HG03460 (cell line): ENCODE measurements around the gene GLTPD2.

ENCODE experiments used
- ATAC-seq: cut with Tn5 transposase; IDR thresholded peaks from one replicate; pipeline ENCODE4 v1.9.1; 2021; ENCODE audit not compliant: unreplicated experiment

Gene GLTPD2

DNA sequence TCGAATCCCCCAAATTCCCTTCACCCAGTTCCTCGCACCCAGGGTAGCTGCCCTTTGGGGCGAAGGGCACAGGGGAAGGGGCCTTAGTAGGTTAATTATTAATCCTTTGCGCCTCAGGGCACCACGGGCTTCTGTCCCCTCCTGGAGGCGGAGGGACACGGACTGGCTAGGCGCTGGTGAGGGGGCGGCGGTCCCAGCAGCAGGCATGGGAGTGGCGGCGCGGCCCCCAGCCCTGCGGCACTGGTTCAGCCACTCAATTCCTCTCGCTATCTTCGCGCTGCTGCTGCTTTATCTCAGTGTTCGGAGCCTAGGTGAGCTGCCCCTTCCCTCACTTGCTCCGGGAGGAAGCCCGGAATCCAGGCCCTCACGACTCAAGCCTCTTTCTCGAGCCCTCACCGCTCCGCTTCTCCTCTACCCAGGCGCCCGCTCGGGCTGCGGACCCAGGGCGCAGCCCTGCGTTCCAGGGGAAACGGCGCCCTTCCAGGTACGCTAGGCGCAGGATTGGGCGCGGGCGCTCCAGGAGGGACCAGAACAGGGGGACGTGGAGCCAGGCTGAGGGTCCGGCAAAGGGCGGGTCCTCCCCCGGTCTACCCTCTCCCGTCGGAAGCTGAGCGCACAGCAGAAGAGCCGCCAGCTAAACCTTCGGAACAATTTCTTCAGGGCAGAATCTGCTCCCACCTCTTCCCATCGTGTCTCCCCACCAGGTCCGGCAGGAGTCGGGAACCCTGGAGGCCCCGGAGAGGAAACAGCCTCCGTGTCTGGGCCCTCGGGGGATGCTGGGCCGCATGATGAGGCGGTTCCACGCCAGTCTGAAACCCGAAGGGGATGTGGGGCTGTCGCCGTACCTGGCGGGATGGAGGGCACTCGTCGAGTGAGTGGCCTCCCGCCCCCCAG, at the start of gene GLTPD2:
TSS of gene GLTPD2 (plus strand) at position 158 of the 894 bp plus-strand sequence. CDS start at position 206, 48 bp downstream.
- no peak for ATAC-seq

GRCh38 chr17:4739122-4740024, 49.4 kb upstream of the GLTPD2 start, which contains the start of the genes CXCL16 and ZMYND15:
Gene CXCL16 (minus strand): TSS chr17:4739928. CDS start chr17:4739339, 589 bp downstream.
Gene ZMYND15 (plus strand): TSS chr17:4739833. CDS start chr17:4740549, 716 bp downstream.
- ATAC-seq: no peak

DNA sequence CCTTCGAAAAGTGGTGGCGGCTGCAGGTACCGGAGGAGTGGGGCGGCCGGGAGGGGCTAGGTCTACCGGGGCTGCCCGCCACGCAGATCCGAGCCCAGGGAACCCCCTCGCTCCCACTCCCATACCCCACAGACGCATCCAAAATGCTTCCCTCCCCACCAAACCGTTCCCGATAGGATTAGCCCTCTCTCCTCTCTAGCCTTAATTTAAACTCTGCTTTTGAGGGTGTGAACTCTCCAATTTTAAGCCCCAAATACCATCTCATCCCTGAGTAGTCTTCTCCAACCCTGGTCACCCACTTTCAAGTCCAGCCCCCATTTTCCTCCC, 48.8 kb upstream of the GLTPD2 start:
- no peak for ATAC-seq

DNA sequence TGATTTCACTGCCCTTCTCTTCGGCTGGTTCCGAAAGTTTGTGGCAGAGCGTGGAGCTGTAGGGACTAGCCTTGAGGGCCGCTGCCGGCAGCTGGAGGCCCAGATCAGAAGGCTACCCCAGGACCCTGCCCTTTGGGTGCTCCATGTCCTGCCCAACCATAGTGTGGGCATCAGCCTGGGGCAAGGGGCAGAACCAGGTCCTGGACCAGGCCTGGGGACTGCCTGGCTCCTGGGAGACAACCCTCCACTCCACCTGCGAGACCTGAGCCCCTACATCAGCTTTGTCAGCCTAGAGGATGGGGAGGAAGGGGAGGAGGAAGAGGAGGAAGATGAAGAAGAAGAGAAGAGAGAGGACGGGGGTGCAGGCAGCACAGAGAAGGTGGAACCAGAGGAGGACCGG, 48.2 kb upstream of the GLTPD2 start:
- ATAC-seq: no peak

- ATAC-seq: no peak
Measured at GRCh38 chr17:4741544-4741943, 47.2 kb upstream of the GLTPD2 start.

GRCh38 chr17:4742133-4742532, 46.6 kb upstream of the GLTPD2 start:
- ATAC-seq: no peak

- no peak for ATAC-seq
Measured at GRCh38 chr17:4742629-4743028, 46.1 kb upstream of the GLTPD2 start.

DNA sequence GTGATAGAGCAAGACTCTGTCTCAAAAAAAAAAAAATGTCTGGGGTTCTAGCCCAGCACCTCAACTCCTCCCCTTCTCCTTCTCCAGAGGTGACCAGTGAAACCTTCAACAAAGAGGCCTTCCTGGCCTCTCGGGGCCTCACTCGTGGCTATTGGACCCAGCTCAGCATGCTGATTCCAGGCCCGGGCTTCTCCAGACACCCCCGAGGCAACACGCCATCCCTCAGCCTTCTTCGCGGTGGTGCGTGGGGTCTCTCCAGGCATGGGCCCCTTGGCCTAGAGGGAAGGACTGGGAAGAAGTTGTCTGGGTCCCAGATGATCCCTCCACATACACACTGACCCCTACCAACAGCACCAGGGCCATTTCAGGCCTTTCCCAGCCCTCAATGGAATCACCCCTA, 45.5 kb upstream of the GLTPD2 start:
- ATAC-seq: no peak

DNA sequence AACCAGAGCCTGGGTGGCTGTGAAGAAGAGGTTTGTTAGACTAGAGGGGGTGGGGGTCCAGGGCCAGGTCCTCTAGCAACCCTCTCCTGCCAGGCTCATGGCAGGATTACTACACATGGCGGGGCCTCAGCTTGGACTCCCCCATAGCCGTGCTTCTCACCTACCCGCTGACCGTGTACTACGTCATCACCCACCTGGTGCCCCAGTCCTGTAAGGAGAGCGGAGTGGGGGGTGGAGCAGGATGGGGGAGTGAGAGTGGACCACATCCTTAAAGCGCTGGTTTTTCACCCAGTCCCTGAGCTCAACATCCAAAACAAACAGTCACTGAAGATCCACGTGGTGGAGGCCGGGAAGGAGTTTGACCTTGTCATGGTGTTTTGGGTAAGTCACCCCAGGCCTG, 44.9 kb upstream of the GLTPD2 start:
- no peak for ATAC-seq

- ATAC-seq: no peak
Measured at GRCh38 chr17:4744999-4745969, 43.5 kb upstream of the GLTPD2 start.

DNA sequence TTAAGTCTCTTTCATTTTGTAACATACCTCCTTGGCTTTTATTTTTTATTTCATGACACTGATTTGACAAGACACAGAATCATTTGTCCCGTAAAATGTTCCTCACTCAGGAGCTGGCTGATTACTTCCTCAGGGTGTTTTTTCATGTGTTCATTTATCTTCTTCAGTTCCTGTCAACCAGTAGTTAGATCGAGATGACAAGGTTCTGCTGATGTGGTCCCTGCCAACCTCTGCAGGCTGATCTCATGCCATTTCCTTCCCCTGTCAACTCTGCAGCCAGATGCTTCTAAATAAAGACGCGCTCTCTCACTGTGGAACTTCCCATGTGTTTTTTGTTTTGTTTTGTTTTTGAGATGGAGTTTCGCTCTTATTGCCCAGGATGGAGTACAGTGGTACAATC, 40.9 kb upstream of the GLTPD2 start:
- ATAC-seq: no peak

GRCh38 chr17:4748686-4749085, 40.1 kb upstream of the GLTPD2 start:
- ATAC-seq: no peak

DNA sequence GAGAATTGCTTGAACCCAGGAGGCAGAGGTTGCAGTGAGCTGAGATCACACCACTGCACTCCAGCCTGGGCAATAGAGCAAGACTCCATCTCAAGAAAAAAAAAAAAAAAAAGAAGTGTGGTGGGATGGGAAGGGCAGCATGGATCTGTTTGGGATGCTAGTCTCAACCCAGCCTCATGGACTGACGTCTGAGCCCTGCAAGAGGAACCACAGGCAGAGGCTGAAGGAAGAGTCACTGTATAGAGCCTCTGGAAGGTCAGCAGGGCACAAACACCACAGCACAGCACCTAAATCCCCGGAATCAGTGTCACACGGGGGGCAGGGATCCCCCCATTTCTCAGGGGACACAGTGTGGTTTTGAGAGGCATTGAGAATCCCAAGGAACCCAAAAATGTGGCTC, 38.2 kb upstream of the GLTPD2 start:
- ATAC-seq: no peak

GRCh38 chr17:4751932-4752331, 36.8 kb upstream of the GLTPD2 start:
- no peak for ATAC-seq

GRCh38 chr17:4753392-4753791, 35.4 kb upstream of the GLTPD2 start:
- no peak for ATAC-seq

GRCh38 chr17:4759776-4760236, 29.0 kb upstream of the GLTPD2 start:
- ATAC-seq: no peak

DNA sequence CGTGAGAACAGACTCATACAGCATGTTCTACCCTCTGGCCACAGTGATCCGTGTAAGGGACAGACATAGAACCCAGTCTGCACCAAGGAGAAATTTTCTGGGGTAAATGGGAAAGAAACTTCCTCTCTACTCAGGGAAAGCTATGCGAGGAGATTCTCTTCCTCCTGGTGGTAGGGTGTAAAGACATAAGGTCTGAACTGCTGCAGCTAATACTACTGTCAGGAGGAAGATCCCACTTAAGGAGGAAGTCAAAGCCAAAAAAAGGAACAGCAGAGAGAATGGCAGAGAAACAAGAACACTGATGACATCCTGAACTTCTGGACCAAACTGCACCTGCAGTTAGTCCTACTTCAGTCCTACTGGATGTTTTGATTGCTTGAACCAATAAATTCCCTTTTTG, 24.2 kb upstream of the GLTPD2 start:
- ATAC-seq: no peak

GRCh38 chr17:4766201-4766600, 22.6 kb upstream of the GLTPD2 start:
- ATAC-seq: no peak

GRCh38 chr17:4766723-4767122, 22.0 kb upstream of the GLTPD2 start:
- ATAC-seq: no peak

GRCh38 chr17:4768298-4768697, 20.5 kb upstream of the GLTPD2 start:
- ATAC-seq: no peak

DNA sequence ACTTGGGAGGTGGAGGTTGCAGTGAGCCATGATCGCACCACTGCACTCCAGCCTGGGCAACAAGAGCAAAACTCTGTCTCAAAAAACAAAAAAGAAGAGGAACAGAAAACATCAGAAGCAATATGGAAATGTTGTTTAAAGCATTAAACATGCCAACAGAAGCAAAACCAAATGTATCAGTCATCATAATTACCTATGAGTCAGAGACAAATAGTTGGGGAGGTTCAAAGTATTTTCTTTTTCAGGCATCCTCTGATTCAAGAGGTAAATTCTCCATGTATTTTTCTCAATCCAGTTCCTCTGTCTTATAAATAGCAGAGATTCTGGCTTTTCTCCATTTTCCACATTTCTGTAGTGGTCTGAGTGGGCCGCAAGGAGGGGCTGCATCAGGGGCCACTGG, 19.1 kb upstream of the GLTPD2 start:
- ATAC-seq: no peak
